Liver (tissue), 9 donors: ENCODE measurements around the gene HMX2. TPM values are rescaled to one million over a fixed set of nuclear protein-coding genes. Genes with fewer than 3 reads are reported as not detected.
A peak's percentile ranks its signal among the peaks of the same experiment; 100 is the strongest.

Experiments
- DNase-seq: peaks from one replicate; pipeline ENCODE4 v3.0.0-alpha.2; 2017; ENCODE audit warnings: low spot score
- H3K27ac ChIP-seq, 2 donors: one replicate each; pipeline ENCODE4 v1.7.0; 2013; ENCODE audit warnings: inconsistent platforms in 2 of 2, low read length in 2 of 2, control low read depth in 1 of 2, low read depth in 1 of 2, mild to moderate bottlenecking in 1 of 2
- H3K27me3 ChIP-seq, 4 donors: one replicate each; pipeline versions ENCODE4 v1.6.1 to v1.7.0; 2013; ENCODE audit warnings: low read length in 3 of 4, inconsistent platforms in 1 of 4, mild to moderate bottlenecking in 1 of 4, moderate library complexity in 1 of 4; ENCODE audit not compliant: control insufficient read depth in 4 of 4, insufficient read depth in 4 of 4
- H3K36me3 ChIP-seq, 4 donors: one replicate each; pipeline versions ENCODE4 v1.6.1 to v1.7.0; 2013; ENCODE audit warnings: low read length in 3 of 4, mild to moderate bottlenecking in 3 of 4, low read depth in 1 of 4, moderate library complexity in 1 of 4; ENCODE audit not compliant: control insufficient read depth in 4 of 4, insufficient read depth in 3 of 4
- H3K4me1 ChIP-seq, 4 donors: one replicate each; pipeline versions ENCODE4 v1.6.1 to v1.7.0; 2013; ENCODE audit warnings: low read length in 3 of 4, mild to moderate bottlenecking in 3 of 4, moderate library complexity in 1 of 4; ENCODE audit not compliant: control insufficient read depth in 4 of 4, insufficient read depth in 4 of 4
- H3K4me3 ChIP-seq, 3 donors: one replicate each; pipeline versions ENCODE4 v1.6.1 to v1.7.0; 2013; ENCODE audit warnings: low read length in 3 of 3, control low read depth in 1 of 3, low read depth in 1 of 3, mild to moderate bottlenecking in 1 of 3
- H3K9ac ChIP-seq, 2 donors: one replicate each; pipeline ENCODE4 v1.7.0; 2013; ENCODE audit warnings: low read length in 2 of 2, mild to moderate bottlenecking in 2 of 2, moderate library complexity in 2 of 2, control low read depth in 1 of 2, low read depth in 1 of 2
- H3K9me3 ChIP-seq, 4 donors: one replicate each; pipeline versions ENCODE4 v1.6.1 to v1.7.0; 2013; ENCODE audit warnings: low read length in 3 of 4; ENCODE audit not compliant: control insufficient read depth in 4 of 4
- EGR1 ChIP-seq, 2 donors: IDR thresholded peaks; 2 replicates each; pipeline ENCODE4 v1.6.1; 2016 to 2018; ENCODE audit warnings: antibody characterized with exemption in 2 of 2, low read depth in 2 of 2
- FOXA1 ChIP-seq: IDR thresholded peaks from 2 replicates; pipeline ENCODE4 v1.6.1; 2016; ENCODE audit warnings: antibody characterized with exemption
- FOXA2 ChIP-seq: IDR thresholded peaks from 2 replicates; pipeline ENCODE4 v1.6.1; 2016; ENCODE audit warnings: antibody characterized with exemption
- GABPA ChIP-seq, 2 donors: IDR thresholded peaks in 1 of 2; conservative IDR thresholded peaks in 1 of 2; 2 replicates each; pipeline ENCODE4 v1.6.1; 2016; ENCODE audit warnings: antibody characterized with exemption in 2 of 2, mild to moderate bottlenecking in 1 of 2, moderate library complexity in 1 of 2
- HNF4A ChIP-seq, 2 donors: conservative IDR thresholded peaks; 2 replicates each; pipeline ENCODE4 v1.6.1; 2016; ENCODE audit warnings: antibody characterized with exemption in 2 of 2, mild to moderate bottlenecking in 2 of 2
- HNF4G ChIP-seq: IDR thresholded peaks from 2 replicates; pipeline ENCODE4 v1.6.1; 2016; ENCODE audit warnings: antibody characterized with exemption
- JUND ChIP-seq, 2 donors: IDR thresholded peaks; 2 replicates each; pipeline ENCODE4 v1.6.1; 2016; ENCODE audit warnings: antibody characterized with exemption in 2 of 2
- NR2F2 ChIP-seq: IDR thresholded peaks from 2 replicates; pipeline ENCODE4 v1.6.1; 2016; ENCODE audit warnings: antibody characterized with exemption
- RAD21 ChIP-seq, 2 donors: IDR thresholded peaks; 2 replicates each; pipeline ENCODE4 v1.6.1; 2016; ENCODE audit warnings: antibody characterized with exemption in 2 of 2, mild to moderate bottlenecking in 2 of 2
- REST ChIP-seq: IDR thresholded peaks from 2 replicates; pipeline ENCODE4 v1.6.1; 2016; ENCODE audit warnings: antibody characterized with exemption, mild to moderate bottlenecking
- RXRA ChIP-seq, 2 donors: IDR thresholded peaks; 2 replicates each; pipeline ENCODE4 v1.6.1; 2017 to 2018; ENCODE audit warnings: antibody characterized with exemption in 2 of 2, mild to moderate bottlenecking in 1 of 2
- SP1 ChIP-seq: IDR thresholded peaks from 2 replicates; pipeline ENCODE4 v1.6.1; 2018; ENCODE audit warnings: antibody characterized with exemption, mild to moderate bottlenecking
- TAF1 ChIP-seq: conservative IDR thresholded peaks from 2 replicates; pipeline ENCODE4 v1.6.1; 2016; ENCODE audit warnings: antibody characterized with exemption, mild to moderate bottlenecking
- YY1 ChIP-seq: IDR thresholded peaks from 2 replicates; pipeline ENCODE4 v1.6.1; 2016; ENCODE audit warnings: antibody characterized with exemption, mild to moderate bottlenecking
- WGBS: extraction: QIAGEN DNeasy Blood & Tissue Kit; methylation state at CpG from one replicate; pipeline ENCODE4 v1.1.7; 2013; 5-methylcytosine and 5-hydroxymethylcytosine counted together
- polyA plus RNA-seq, 2 donors: library from polyadenylated mRNA; stranded (reverse) in 1 of 2; unstranded in 1 of 2; fragments of 200-250 nt in 1 of 2; fragments of >200 nt in 1 of 2; fragmentation: Nextera tagmentation in 1 of 2; extraction: Ambion mirVana in 1 of 2; gene quantifications; one replicate each; pipeline versions ENCODE4 v1.2.1 to v1.2.3, GENCODE V29; 2013 to 2015
- total RNA-seq, 2 donors: library from RNA; depleted of rRNA; stranded (reverse); fragments of >200 nt; gene quantifications; one replicate each; pipeline ENCODE4 v1.2.3, GENCODE V29; 2014
- TF ChIP-seq, protein P1 (sequence below): IDR thresholded peaks from 2 replicates; pipeline ENCODE4 v1.6.1; 2016; ENCODE audit warnings: antibody characterized with exemption
- TF ChIP-seq, protein P2 (sequence below): IDR thresholded peaks from 2 replicates; pipeline ENCODE4 v1.6.1; 2016; ENCODE audit warnings: antibody characterized with exemption
- TF ChIP-seq, protein P3 (sequence below): IDR thresholded peaks from 2 replicates; pipeline ENCODE4 v1.6.1; 2016; ENCODE audit warnings: antibody characterized with exemption
- TF ChIP-seq, protein P4 (sequence below): fragments of 150-350 bp; IDR thresholded peaks from 2 replicates; pipeline ENCODE4 v1.5.1; 2017; ENCODE audit warnings: improper control_type of control experiment, low read depth, low read length; ENCODE audit not compliant: missing input control
- donor health status: healthy.
- donor health status: healthy.
- donor health status: healthy.
- donor health status: healthy.
- donor health status: healthy.

The HMX2 gene
- total and polyA plus RNA-seq, 4 donors = not detected

DNA sequence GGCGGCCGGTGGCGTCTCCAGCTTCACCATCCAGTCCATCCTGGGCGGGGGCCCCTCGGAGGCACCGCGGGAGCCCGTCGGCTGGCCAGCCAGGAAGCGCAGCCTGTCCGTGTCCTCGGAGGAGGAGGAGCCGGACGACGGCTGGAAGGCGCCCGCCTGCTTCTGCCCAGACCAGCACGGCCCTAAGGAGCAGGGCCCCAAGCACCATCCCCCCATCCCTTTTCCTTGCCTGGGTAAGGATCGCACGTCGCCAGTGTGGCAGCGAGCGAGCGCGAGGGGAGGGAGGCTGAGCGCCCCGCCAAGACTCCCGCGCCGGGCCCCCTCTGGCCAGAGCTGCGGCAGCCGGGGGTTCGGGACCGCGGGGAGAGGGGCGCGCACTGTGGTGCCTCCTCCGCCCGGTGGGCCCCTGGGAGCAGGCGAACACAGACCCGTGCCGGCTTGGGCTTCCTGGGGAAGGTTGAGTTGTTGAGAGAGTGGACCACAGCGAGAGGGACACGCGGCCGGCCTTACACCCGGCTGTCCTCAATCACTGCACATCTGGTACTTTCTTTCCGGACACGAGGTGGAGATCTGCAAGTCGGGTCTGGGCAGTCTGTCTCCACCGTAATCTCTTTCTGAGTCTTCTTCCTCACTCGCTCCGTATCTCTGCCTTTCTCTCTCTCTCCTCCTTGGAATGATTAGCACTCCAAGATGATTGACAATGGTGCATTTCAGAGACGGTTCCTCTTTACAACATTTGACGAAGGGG lies 652 bp downstream of the HMX2 start:
- peaks cover 10 to 38% (median 20%) of the 10 kb centered on the region in 4 donors for H3K4me1 ChIP-seq
- no peaks in the 10 kb centered on the region for H3K9me3 ChIP-seq
- no peak for DNase-seq
- TF ChIP-seq HNF4G (no peak), NR2F2 (no peak), SP1 (no peak), HNF4A (conservative IDR thresholded peaks at IDR 0.05) (no peak), RXRA (IDR thresholded peaks at IDR 0.05) (no peak), RAD21 (IDR thresholded peaks at IDR 0.05) (no peak), GABPA (IDR thresholded peaks at IDR 0.05 in 1 of 2, conservative IDR thresholded peaks at IDR 0.05 in 1 of 2) (no peak)
- TF ChIP-seq, protein P1, sequence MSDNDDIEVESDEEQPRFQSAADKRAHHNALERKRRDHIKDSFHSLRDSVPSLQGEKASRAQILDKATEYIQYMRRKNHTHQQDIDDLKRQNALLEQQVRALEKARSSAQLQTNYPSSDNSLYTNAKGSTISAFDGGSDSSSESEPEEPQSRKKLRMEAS = no peak
- no peak overlapping the region for H3K9ac ChIP-seq
- H3K4me3 ChIP-seq = no peak overlapping the region
- no peak overlapping the region for H3K27ac ChIP-seq
- no peaks in the 10 kb centered on the region for H3K36me3 ChIP-seq
- H3K27me3 ChIP-seq = peaks cover 12 to 41% (median 27%) of the 10 kb centered on the region in 4 donors
- WGBS = 5% methylated on average over 55 of the region's 55 CpGs

DNA sequence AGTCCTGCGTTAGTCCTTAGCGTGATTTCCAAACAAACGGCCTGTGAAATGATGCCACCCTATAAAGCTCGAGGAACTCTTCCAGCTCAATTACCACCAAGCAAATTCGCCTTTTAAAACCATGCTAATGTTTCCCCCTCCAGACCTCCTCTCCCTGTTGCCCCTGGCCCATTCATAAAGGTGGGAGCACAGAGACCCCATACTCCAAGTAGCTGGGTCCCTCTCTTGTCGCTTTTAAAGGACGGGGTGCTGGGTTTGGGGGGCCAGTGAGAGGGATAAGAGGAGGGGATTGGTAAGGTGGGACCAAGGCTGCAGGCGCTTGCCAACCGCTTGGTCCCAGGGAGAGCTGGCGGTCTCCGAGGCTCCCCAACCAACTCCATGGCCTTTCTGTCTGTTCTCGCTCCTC lies 1.2 kb downstream of the HMX2 start:
- Histone ChIP-seq H3K36me3 (no peaks in the 10 kb centered on the region), H3K9ac (no peak overlapping the region), H3K4me3 (peak overlapping the region in 1 of 3 donors; percentile 37), H3K27me3 (peaks cover 12 to 41% (median 26%) of the 10 kb centered on the region in 4 donors), H3K9me3 (no peaks in the 10 kb centered on the region), H3K27ac (no peak overlapping the region), H3K4me1 (peaks cover 10 to 38% (median 20%) of the 10 kb centered on the region in 4 donors)
- no peak for DNase-seq
- 6% methylated on average over 12 of the region's 12 CpGs for WGBS
- TF ChIP-seq, protein P2, sequence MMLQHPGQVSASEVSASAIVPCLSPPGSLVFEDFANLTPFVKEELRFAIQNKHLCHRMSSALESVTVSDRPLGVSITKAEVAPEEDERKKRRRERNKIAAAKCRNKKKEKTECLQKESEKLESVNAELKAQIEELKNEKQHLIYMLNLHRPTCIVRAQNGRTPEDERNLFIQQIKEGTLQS = no peak
- TF ChIP-seq YY1 (no peak), RAD21 (IDR thresholded peaks at IDR 0.05) (no peak), REST (no peak), JUND (IDR thresholded peaks at IDR 0.05) (no peak), SP1 (no peak), HNF4A (conservative IDR thresholded peaks at IDR 0.05) (no peak), EGR1 (IDR thresholded peaks at IDR 0.05; ENCODE audit: low read depth in 2 of 2) (no peak), HNF4G (no peak), NR2F2 (no peak), RXRA (IDR thresholded peaks at IDR 0.05) (no peak), TAF1 (no peak), GABPA (IDR thresholded peaks at IDR 0.05 in 1 of 2, conservative IDR thresholded peaks at IDR 0.05 in 1 of 2) (no peak), FOXA1 (no peak), FOXA2 (no peak)
- TF ChIP-seq, protein P3, sequence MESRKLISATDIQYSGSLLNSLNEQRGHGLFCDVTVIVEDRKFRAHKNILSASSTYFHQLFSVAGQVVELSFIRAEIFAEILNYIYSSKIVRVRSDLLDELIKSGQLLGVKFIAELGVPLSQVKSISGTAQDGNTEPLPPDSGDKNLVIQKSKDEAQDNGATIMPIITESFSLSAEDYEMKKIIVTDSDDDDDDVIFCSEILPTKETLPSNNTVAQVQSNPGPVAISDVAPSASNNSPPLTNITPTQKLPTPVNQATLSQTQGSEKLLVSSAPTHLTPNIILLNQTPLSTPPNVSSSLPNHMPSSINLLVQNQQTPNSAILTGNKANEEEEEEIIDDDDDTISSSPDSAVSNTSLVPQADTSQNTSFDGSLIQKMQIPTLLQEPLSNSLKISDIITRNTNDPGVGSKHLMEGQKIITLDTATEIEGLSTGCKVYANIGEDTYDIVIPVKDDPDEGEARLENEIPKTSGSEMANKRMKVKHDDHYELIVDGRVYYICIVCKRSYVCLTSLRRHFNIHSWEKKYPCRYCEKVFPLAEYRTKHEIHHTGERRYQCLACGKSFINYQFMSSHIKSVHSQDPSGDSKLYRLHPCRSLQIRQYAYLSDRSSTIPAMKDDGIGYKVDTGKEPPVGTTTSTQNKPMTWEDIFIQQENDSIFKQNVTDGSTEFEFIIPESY = no peak
- TF ChIP-seq, protein P4, sequence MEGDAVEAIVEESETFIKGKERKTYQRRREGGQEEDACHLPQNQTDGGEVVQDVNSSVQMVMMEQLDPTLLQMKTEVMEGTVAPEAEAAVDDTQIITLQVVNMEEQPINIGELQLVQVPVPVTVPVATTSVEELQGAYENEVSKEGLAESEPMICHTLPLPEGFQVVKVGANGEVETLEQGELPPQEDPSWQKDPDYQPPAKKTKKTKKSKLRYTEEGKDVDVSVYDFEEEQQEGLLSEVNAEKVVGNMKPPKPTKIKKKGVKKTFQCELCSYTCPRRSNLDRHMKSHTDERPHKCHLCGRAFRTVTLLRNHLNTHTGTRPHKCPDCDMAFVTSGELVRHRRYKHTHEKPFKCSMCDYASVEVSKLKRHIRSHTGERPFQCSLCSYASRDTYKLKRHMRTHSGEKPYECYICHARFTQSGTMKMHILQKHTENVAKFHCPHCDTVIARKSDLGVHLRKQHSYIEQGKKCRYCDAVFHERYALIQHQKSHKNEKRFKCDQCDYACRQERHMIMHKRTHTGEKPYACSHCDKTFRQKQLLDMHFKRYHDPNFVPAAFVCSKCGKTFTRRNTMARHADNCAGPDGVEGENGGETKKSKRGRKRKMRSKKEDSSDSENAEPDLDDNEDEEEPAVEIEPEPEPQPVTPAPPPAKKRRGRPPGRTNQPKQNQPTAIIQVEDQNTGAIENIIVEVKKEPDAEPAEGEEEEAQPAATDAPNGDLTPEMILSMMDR = no peak
- TF ChIP-seq, protein P1 = no peak
